ENCODE results near the gene KRTAP1-3. TPM values are rescaled to one million over a fixed set of nuclear protein-coding genes. Genes with fewer than 3 reads are reported as not detected.
"Not testable (repeated sequence)": the region's sequence is repeated elsewhere in the genome, so short reads cannot be mapped to it uniquely, and the experiment has no call there.

KRTAP1-3 gene
- total and polyA plus RNA-seq, 5 experiments from 2014 or later, result not detected

DNA sequence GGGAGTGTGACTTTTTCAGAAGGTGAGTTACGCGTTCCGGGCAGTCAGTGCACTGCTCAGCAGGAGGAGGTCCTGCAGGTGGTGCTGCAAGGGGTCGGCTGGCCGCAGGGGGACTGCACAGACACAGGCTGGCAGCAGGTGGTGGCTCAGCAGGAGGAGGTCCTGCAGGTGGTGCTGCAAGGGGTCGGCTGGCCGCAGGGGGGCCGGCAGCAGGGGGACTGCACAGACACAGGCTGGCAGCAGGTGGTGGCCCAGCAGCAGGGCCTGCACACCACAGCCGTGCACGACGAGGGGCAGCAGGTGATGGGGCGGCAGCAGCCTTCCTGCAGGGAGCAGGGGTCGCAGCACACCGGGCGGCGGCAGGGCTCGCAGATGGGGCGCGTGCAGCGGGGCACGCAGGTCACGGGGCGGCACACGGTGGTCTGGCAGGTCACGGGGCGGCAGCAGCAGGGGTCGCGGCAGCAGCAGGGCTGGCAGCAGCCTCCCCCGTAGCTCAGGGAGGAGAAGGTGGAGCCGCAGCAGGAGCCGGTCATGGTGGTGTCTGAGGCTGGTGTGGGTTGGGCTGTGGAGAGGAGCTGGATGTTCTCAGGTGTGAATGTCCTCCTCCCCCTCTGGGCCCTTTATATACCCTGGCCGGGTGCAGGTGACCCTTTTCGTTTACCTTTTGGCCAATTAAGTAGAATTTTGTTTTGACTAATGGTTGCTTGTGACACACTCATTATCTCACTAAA lies 12.2 kb upstream of the KRTAP1-3 start, which contains the start of gene KRTAP2-1:
Gene KRTAP2-1 (minus strand): TSS at position 582 of the 731 bp plus-strand sequence. CDS start 49 bp downstream, at position 533.
- H3K4me1 Mint-ChIP-seq, H3K36me3 Mint-ChIP-seq, H3K4me3 Mint-ChIP-seq, ATAC-seq, DNase-seq: not testable (repeated sequence)
- POLR2A ChIA-PET, result interaction anchor here (0.6 kb wide), 1 partner anchor 906 kb away, joined by 5 read pairs; the partner anchor contains the start of gene CASC3
- H3K27ac Mint-ChIP-seq, result peak within 1 kb of the TSS in 1 of 10 donors; percentile 34
- H3K9me3 Mint-ChIP-seq, result peaks cover 2 to 24% (median 7%) of the 10 kb centered on the region in 9 donors
- peaks cover 5 to 24% (median 13%) of the 10 kb centered on the region in 5 donors for H3K27me3 Mint-ChIP-seq

DNA sequence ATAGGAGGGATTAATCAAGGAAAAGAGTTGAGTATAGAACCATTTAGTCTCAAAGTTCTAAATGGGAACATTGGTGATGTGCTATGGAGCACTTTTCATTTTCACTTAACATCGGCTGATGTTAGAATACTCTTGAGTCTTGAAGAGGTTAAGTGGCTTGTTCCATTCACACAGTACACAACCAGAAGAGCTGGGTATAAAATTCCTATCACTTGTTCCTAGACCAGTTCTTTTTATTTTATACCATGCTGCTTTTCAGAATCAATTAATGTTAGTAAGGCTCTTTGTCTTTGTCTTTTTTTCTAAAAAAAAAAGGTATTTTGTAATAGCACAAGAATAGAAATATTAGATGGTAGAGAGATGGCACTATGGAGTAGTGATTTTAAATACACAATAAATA lies 8.3 kb upstream of the KRTAP1-3 start:
- H3K27ac Mint-ChIP-seq, result no peak overlapping the region
- peaks cover 2 to 24% (median 7%) of the 10 kb centered on the region in 9 donors for H3K9me3 Mint-ChIP-seq
- H3K27me3 Mint-ChIP-seq, result peaks cover 4 to 19% (median 10%) of the 10 kb centered on the region in 5 donors
- ATAC-seq (no peak), DNase-seq (no peak)
- H3K4me3 Mint-ChIP-seq, result no peak overlapping the region
- H3K36me3 Mint-ChIP-seq, result peaks cover 0 to 5% (median 0%) of the 10 kb centered on the region in 3 donors
- POLR2A ChIA-PET, result no interaction called here
- peaks cover 0 to 5% (median 3%) of the 10 kb centered on the region in 4 donors for H3K4me1 Mint-ChIP-seq

DNA sequence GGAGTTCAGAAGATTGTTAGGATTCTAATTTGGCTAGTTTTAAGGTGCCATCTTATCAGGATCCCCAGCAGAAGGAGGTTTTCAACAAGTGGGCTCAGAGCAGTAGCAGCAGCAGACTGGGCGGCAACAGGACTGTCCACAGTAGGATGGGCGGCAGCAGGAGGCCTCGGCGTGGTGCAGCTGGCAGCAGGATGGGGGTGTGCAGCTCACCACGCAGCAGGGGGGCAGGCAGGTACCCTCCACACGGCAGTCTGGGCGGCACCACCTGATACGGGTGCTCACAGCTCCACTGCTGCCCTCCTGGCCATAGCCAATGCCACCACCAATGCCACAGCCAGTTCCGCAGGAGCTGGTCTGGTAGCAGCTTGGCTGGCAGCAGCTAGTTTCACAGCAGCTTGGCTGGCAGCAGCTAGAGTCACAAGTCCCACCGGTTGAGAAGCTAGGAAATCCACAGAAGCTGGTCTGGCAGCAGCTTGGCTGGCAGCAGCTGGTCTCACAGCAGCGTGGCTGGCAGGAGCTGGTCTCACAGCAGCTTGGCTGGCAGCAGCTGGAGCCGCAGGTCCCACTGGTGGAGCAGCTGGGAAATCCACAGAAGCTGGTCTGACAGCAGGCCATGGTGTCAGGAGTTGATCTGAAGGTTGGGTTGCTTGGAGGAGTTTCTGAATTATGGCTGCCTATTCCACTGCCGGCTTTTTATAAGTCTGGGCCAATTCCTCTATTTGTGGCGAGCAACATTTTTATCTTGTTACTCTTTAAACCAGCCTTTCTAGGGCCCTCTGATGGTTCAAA lies 6.3 kb upstream of the KRTAP1-3 start, which contains the start of gene KRTAP1-1:
Gene KRTAP1-1 (minus strand): TSS at position 668 of the 789 bp plus-strand sequence. CDS start 53 bp downstream, at position 615.
- H3K4me3 Mint-ChIP-seq, DNase-seq, POLR2A ChIA-PET, ATAC-seq, H3K4me1 Mint-ChIP-seq, H3K36me3 Mint-ChIP-seq, H3K27ac Mint-ChIP-seq: not testable (repeated sequence)
- Mint-ChIP-seq H3K27me3 (peaks cover 0 to 17% (median 4%) of the 10 kb centered on the region in 5 donors), H3K9me3 (peaks cover 2 to 24% (median 7%) of the 10 kb centered on the region in 9 donors)

DNA sequence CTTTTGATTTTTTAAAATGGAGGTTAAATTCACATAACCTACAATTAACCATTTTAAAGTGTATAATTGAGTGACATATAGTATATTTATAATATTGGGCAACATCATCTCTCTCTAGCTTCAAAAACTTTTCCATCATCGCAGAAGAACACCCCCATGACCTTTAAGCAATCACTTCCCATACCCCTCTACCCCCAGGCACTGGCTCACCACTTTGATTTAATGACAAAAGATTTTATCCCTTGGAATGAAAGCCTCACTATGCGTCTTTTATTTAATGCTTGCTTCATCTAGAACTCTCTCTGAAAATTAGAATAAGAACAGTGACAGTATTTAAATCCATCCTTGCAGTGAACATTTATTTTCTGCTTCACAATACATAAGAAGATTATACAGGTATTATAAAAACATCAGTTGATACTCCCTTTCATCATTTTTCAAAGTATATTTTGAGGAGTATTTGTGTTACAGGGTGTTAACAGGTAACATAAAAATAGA lies 3.2 kb upstream of the KRTAP1-3 start:
- ATAC-seq (no peak), DNase-seq (no peak)
- H3K4me3 Mint-ChIP-seq, result no peak overlapping the region
- H3K4me1 Mint-ChIP-seq, result peaks cover 0 to 2% (median 0%) of the 10 kb centered on the region in 4 donors
- POLR2A ChIA-PET, result no interaction called here
- H3K9me3 Mint-ChIP-seq, result peaks cover 0 to 9% (median 4%) of the 10 kb centered on the region in 9 donors
- H3K27ac Mint-ChIP-seq, result no peak overlapping the region
- H3K27me3 Mint-ChIP-seq, result peaks cover 0 to 10% (median 2%) of the 10 kb centered on the region in 5 donors
- H3K36me3 Mint-ChIP-seq, result no peaks in the 10 kb centered on the region

DNA sequence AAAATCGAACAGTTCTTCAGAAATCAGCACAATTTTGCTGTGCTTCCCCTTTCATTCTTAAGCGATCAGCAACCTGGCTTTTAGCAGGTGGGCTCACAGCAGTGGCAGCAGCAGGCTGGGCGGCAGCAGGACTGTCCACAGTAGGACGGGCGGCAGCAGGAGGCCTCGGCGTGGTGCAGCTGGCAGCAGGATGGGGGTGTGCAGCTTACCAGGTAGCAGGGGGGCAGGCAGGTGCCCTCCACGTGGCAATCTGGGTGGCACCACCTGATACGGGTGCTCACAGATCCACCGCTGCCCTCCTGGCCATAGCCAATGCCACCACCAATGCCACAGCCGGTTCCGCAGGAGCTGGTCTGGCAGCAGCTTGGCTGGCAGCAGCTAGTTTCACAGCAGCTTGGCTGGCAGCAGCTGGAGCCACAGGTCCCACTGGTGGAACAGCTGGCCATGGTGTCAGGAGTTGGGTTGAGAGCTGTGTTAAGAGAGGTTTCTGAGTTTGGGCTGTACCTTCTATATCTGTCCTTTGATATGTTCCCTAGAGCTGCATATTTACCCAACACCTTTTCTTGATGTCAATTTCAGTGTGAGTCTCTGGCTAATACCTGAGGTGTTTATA lies 4.9 kb downstream of the KRTAP1-3 start, which contains the start of gene KRTAP1-4:
Gene KRTAP1-4 (minus strand): TSS at position 563 of the 613 bp plus-strand sequence. CDS start 117 bp downstream, at position 446.
- H3K4me1 Mint-ChIP-seq, result peaks cover 0 to 8% (median 4%) of the 10 kb centered on the region in 4 donors
- H3K36me3 Mint-ChIP-seq, result no peaks in the 10 kb centered on the region
- DNase-seq (no peak), ATAC-seq (no peak)
- H3K4me3 Mint-ChIP-seq, result no peak within 1 kb of the TSS
- no peak within 1 kb of the TSS for H3K27ac Mint-ChIP-seq
- H3K9me3 Mint-ChIP-seq, result no peaks in the 10 kb centered on the region
- POLR2A ChIA-PET, result no interaction called here
- H3K27me3 Mint-ChIP-seq, result peaks cover 0 to 23% (median 13%) of the 10 kb centered on the region in 5 donors

DNA sequence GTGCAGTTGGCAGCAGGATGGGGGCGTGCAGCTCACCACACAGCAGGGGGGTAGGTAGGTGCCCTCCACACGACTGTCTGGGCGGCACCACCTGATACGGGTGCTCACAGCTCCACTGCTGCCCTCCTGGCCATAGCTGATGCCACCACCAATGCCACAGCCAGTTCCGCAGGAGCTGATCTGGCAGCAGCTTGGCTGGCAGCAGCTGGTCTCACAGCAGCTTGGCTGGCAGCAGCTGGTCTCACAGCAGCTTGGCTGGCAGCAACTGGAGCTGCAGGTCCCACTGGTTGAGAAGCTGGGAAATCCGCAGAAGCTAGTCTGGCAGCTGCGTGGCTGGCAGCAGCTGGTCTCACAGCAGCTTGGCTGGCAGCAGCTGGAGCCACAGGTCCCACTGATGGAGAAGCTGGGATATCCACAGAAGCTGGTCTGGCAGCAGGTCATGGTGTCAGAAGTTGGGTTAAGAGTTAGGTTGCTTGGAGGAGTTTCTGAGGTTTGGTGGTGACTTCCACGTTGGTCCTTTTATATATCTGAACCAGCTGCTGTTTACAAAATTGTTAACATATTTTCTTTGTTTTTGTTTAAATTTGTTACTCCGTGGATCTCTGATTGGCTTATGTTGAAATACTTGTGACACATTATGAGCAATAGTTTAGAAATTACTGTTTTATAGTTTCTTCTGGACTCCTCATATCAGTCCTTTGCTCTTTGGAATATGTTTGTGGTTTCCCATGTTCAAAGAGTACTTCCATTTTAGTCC lies 7.8 kb downstream of the KRTAP1-3 start, which contains the start of gene KRTAP1-5:
Gene KRTAP1-5 (minus strand): TSS at position 494 of the 757 bp plus-strand sequence. CDS start 53 bp downstream, at position 441.
- Mint-ChIP-seq H3K4me3 (no peak within 1 kb of the TSS), H3K27me3 (peaks cover 0 to 21% (median 13%) of the 10 kb centered on the region in 5 donors), H3K27ac (no peak within 1 kb of the TSS), H3K9me3 (peaks cover 0 to 5% (median 0%) of the 10 kb centered on the region in 9 donors), H3K36me3 (no peaks in the 10 kb centered on the region), H3K4me1 (peaks cover 0 to 14% (median 5%) of the 10 kb centered on the region in 4 donors)
- ATAC-seq, result no peak
- no peak for DNase-seq
- POLR2A ChIA-PET, result no interaction called here

DNA sequence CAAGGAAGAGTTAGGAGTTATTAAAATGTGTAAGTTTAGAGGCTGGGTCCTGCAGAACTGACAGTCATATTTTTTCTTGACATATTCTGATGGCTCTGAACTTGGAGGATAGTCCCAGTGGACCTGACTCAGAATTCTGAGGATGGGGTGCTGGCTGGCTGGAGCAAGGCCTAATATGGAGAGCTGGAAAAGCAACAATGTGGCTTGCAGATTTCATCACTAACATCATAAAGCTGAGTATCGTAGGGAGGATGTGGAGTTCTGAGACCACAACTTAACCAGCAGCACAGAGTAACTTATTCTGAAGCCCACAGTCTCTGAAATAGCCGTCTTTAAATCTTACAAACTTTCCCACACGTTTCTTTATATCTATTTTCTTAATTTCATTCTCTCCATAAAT lies 10.0 kb downstream of the KRTAP1-3 start:
- Mint-ChIP-seq H3K9me3 (peaks cover 0 to 5% (median 0%) of the 10 kb centered on the region in 9 donors), H3K36me3 (peaks cover 0 to 5% (median 0%) of the 10 kb centered on the region in 3 donors), H3K4me3 (peak overlapping the region in 1 of 10 donors; percentile 3), H3K4me1 (peaks cover 0 to 14% (median 5%) of the 10 kb centered on the region in 4 donors), H3K27me3 (peaks cover 0 to 14% (median 7%) of the 10 kb centered on the region in 5 donors), H3K27ac (no peak overlapping the region)
- DNase-seq, result no peak
- no peak for ATAC-seq
- POLR2A ChIA-PET, result no interaction called here

DNA sequence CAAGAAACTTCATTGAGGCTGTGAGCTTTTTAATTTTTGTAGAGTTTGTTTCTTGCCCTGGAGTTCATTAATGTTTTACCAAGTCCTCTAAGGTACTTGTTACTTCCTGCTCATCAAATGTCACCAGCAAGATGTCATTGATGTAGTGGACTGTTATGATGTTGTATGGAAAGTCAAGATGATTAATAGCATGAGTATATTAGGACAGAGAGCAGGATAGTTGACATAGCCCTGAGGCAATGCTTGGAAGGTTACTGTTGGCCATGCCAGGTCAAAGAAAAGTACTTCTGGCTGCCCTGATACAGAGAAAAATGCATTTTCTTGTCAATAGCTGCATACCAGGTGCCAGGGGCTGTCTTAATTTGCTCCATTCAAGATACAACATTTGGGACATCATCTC lies 14.3 kb downstream of the KRTAP1-3 start:
- peaks cover 0 to 10% (median 3%) of the 10 kb centered on the region in 5 donors for H3K27me3 Mint-ChIP-seq
- POLR2A ChIA-PET, result no interaction called here
- peaks cover 0 to 5% (median 0%) of the 10 kb centered on the region in 9 donors for H3K9me3 Mint-ChIP-seq
- H3K36me3 Mint-ChIP-seq, result peaks cover 0 to 5% (median 0%) of the 10 kb centered on the region in 3 donors
- ATAC-seq (no peak), DNase-seq (no peak)
- no peak overlapping the region for H3K4me3 Mint-ChIP-seq
- no peak overlapping the region for H3K27ac Mint-ChIP-seq
- H3K4me1 Mint-ChIP-seq, result peaks cover 0 to 12% (median 5%) of the 10 kb centered on the region in 4 donors

DNA sequence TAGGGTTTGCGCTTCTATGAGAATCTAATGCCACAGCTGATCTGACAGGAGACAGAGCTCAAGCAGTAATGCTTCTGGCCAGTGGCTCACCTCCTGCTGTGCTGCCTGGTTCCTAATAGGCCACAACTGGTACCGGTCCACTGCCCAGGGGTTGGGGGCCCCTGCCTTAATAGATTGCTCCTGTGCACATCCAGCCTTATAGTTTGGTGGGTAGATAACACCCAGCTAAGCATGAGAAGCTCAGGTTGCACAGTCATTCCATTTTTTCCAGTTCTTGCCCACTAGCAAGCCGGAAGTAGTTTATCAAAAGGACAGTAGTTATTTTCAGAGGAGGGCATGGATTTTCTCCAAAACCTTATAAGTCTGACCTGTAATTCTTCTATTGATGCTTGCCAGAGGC lies 15.3 kb downstream of the KRTAP1-3 start:
- Mint-ChIP-seq H3K27ac (no peak overlapping the region), H3K4me1 (peaks cover 0 to 3% (median 0%) of the 10 kb centered on the region in 4 donors), H3K9me3 (peaks cover 0 to 5% (median 0%) of the 10 kb centered on the region in 9 donors), H3K4me3 (no peak overlapping the region), H3K36me3 (peaks cover 0 to 5% (median 0%) of the 10 kb centered on the region in 3 donors), H3K27me3 (peaks cover 0 to 10% (median 2%) of the 10 kb centered on the region in 5 donors)
- ATAC-seq (no peak), DNase-seq (no peak)
- POLR2A ChIA-PET, result no interaction called here

DNA sequence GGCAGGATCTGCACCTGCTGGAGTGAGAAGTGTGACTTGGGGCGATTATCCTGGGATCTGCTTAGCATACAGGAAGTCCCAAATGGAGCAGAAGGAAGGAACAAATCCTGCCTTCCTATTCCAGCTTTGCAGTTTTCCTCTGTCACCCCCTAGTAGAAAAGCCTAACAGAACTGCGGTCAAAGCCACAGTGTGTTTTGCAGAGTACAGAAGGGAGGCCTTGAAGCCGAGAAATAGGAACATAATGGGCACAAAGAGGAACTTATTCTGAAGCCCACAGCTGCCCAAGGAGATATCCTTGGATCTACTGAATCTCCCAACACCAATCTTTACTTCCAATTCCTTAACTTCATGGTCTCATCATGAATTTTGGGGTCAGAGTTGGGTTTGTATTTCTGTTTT lies 16.1 kb downstream of the KRTAP1-3 start:
- Mint-ChIP-seq H3K9me3 (peaks cover 0 to 5% (median 0%) of the 10 kb centered on the region in 9 donors), H3K27me3 (peaks cover 0 to 10% (median 2%) of the 10 kb centered on the region in 5 donors), H3K4me3 (no peak overlapping the region), H3K27ac (no peak overlapping the region), H3K4me1 (no peaks in the 10 kb centered on the region), H3K36me3 (peaks cover 0 to 5% (median 0%) of the 10 kb centered on the region in 3 donors)
- no peak for ATAC-seq
- no peak for DNase-seq
- POLR2A ChIA-PET, result no interaction called here

DNA sequence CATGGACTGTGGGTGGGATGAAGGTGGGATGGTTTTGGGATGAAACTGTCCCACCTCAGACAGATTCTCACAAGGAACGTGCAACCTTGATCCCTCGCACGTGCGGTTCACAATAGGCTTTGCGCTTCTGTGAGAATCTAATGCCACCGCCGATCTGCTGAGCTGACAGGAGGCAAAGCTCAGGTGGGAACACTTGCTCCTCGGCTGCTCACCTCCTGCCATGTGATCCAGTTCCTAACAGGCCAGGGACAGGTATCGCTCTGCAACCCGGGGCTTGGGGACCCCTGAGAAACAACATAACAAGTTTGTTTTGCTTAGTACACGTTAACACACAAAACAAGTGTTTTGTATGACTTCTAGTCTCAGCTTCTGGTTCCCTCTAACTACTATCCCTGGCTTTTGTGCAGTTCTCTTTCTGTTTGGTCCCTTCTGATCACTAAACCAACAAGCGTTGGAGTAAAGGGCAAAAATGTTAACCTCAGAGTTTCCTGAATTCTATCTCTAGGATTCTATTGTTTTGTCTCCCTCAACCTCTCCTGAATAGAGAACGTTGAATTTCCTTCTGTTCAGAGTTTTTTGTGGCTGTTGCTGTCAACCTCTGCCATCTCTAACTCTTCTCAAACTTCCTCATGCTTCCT lies 18.0 kb downstream of the KRTAP1-3 start:
- ATAC-seq (no peak), DNase-seq (no peak)
- peaks cover 0 to 10% (median 2%) of the 10 kb centered on the region in 5 donors for H3K27me3 Mint-ChIP-seq
- no peaks in the 10 kb centered on the region for H3K4me1 Mint-ChIP-seq
- POLR2A ChIA-PET, result no interaction called here
- no peak overlapping the region for H3K27ac Mint-ChIP-seq
- no peak overlapping the region for H3K4me3 Mint-ChIP-seq
- peaks cover 0 to 5% (median 0%) of the 10 kb centered on the region in 3 donors for H3K36me3 Mint-ChIP-seq
- H3K9me3 Mint-ChIP-seq, result peaks cover 0 to 5% (median 0%) of the 10 kb centered on the region in 9 donors

Measured in naive thymus-derived CD8-positive, alpha-beta T cell (primary cell).